GM19452 (cell line): Measurements from ENCODE around the gene PPP1R13B.

Experiments used
- ATAC-seq: cut with Tn5 transposase; IDR thresholded peaks from one replicate; pipeline ENCODE4 v1.9.1; 2021; ENCODE audit not compliant: unreplicated experiment

PPP1R13B gene

GRCh38 chr14:103688906-103689902, 158.2 kb downstream of the PPP1R13B start:
- no peak for ATAC-seq

- ATAC-seq = no peak
These were observed 158.9 kb downstream of the PPP1R13B start for GRCh38 chr14:103688441-103688840.

DNA sequence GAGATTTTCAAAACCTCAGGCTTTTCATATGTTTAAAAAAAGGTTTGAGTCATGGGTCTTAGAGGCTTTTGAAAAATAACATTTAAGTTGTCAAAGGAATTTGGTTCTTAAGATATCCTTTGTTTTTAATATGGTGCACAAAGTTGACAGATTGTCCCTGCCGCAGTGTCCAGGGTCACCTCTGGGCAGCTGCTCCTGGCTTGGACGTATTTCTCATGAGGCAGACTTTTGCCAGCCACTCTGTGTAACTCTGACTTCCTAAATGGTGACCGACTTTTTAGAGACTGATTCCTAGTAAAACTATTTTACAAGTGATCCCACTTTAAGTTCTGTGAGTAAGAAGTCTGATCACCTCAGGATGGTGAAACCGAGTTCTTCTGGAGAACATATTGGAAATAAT, 159.7 kb downstream of the PPP1R13B start:
- no peak for ATAC-seq

GRCh38 chr14:103686831-103687485, 160.4 kb downstream of the PPP1R13B start:
- no peak for ATAC-seq

GRCh38 chr14:103685276-103686211, 161.8 kb downstream of the PPP1R13B start:
- ATAC-seq = no peak

GRCh38 chr14:103684871-103685270, 162.5 kb downstream of the PPP1R13B start:
- no peak for ATAC-seq

DNA sequence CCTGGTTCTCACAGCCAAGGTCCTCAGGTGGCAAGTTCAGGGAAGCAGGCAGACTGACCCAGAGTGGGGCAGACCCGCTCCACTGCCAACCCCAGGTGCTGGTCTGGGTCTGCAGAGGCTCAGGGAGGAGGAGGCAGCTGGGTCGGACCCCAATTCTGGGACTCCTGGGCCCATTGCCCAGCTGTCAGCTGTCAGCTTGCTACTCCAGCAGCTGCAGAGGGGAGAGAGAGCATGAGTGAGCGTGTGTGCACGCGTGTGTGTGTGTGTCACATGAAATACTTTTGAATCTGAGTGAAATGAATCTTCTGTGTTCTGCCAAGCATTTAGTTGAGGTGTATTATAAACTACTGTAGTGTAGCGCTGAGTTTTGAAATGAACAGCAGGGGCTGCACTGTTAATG, 162.9 kb downstream of the PPP1R13B start:
- ATAC-seq = no peak
